HG03280 (cell line): ENCODE measurements around the gene PDSS2.
"Not testable (repeated sequence)": the region's sequence is repeated elsewhere in the genome, so short reads cannot be mapped to it uniquely, and the experiment has no call there.

ENCODE experiments used
- ATAC-seq: cut with Tn5 transposase; IDR thresholded peaks from one replicate; pipeline ENCODE4 v1.9.1; 2021; ENCODE audit warnings: mild to moderate bottlenecking, moderate library complexity; ENCODE audit not compliant: unreplicated experiment

PDSS2 gene

DNA sequence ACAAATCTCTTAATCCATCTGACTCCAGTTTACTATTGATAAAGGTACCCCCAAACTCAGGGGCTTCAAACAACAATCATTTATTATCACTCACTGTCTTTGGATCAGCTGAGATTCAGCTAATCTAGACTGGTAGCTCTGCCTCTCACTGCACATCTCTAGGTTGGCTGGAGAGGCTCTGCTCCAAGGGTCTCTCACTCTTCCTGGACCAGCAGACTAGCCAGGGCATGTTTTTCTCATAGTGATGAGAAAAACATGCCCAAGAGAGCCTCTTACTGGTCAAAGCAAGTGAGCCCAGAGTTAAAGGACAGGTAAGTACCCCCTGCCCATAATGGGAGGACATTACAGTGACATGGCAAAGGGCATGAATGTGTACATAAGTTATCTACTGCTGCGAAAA, 228.9 kb downstream of the PDSS2 start:
- no peak for ATAC-seq

DNA sequence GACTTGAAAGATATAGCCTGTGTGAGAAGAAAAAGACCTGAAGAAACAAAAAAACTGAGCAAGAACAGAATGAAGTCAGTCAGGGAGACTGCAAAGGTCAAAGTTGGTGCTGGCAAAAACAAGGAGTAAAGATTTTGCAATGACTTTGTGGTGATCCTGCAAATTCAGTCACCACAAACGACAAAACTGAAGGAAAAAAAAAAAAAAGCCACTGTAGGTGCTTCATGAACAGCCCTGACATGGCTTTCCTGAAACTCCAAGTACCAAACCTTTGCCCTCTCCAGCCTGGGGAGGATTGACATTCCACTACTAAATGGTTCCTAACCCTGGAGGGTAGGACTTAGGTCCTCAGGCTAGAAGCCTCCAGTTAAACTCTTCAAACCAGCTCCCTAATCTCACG, 229.3 kb downstream of the PDSS2 start:
- ATAC-seq, result no peak

DNA sequence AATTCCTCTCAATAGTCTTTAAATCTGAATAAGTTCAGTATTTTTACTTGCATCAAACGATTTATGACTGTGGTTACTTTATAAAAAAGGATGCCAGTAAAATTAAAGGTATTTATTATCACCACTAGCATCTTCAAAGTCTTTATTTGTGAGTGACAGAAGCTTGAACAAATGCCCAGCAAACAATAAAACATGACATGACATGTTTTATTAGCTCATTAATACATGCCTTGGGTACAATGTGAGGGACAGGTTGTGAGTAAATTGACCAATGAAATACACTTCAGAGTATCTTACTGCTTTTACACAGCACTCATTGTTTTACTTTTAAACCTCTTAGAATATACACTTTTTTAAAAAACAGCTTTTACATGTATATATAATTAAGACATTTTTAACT, 230.6 kb downstream of the PDSS2 start:
- ATAC-seq, result no peak

DNA sequence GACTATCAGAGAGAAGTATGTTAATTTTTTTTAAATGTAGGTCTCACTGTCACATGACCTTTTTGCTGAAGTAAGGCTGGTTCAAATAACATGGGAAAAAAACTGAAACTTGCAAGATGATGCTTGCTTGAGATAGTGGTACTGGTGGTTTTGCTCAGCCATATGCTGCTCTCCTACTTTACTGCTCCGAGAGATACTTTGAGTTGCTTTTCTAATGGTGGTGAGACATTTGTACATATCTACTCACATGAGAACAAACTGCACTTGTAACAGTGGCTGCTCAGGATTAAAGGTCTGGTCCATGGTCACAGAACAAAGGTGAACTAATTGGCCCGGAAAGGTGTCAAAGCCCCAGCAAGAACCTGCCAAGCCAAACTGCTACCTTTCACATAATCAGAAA, 237.8 kb downstream of the PDSS2 start:
- no peak for ATAC-seq

DNA sequence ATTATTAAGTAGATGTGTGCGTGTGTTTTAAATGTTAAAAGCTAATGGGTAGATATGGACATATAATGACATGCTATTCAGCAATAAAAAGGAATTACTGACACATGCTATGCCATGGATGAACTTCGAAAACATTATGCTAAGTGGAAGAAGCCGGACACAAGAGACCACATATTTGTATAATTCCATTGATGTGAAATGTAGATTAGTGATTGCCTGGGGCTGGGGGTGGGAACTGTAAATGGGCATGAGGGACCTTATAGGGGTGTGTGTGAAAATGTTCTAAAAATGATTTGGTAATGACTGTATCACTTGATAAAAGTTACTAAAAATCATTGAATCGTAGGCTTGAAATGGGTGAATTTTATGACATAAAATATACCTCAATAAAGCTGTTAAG, 239.5 kb downstream of the PDSS2 start:
- ATAC-seq, result no peak

DNA sequence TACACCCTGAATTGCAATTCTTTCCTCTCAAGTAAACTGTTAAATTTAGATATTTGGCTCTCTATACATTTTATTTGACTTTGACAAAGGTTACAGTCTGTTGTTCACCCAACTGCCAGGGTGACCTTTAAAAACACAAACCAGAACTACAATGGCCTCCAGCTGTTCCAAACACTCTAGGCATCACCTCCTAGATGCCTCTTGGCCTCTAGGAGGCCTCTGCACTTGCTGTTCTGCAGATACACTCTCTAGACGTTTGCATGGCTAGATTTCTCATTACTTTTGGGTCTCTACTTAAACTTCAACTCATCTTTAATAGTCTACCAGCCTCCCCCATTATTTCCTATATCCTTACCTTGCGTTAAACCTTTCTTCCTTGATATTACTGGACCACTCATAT, 241.2 kb downstream of the PDSS2 start:
- no peak for ATAC-seq

DNA sequence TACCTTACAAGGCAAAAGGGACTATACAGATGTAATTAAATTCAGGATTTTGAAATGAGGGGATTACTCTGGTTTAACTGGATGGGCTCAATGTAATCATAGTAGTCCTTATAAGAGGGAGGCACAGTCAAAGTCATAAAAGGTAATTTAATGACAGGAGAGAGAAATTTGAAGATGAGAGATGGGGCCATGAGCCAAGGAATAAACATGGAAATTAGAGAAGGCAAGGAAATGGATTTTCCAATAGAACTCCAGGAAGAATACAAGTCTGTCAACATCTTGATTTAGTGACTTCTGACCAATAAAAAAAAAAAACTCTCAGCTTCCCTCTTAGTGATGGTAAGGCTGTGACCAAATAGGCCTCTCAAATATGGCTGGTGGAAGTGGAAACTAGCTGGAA, 242.1 kb downstream of the PDSS2 start:
- ATAC-seq, result no peak

DNA sequence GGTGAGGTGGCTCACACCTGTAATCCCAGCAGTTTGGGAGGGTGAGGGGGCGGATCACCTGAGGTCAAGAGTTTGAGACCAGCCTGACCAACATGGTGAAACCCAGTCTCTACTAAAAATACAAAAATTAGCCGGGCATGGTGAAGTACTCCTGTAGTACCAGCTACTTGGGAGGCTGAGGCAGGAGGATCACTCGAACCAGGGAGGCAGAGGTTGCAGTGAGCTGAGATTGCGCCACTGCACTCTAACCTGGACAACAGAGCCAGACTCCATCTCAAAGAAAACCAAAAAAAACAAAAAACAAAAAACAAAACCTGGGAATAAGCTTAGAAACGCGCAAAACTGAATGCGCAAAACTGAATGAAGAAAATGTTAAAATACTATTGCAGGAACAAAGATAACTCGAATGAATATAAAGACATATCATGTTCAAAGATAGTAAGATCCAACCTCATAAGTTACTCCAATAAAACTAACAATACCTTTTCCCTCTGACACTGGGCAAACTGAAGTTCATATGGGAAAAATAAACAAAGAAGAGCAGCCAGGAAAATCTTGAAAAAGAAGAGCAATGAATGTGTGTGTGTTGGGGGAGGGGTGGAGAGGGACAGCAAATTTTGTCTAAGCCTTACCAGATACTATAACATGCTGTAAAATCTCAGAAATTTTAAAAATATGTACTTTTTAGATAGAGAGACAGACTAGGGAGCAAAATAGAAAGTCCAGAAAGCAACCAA, 243.0 kb downstream of the PDSS2 start:
- no peak for ATAC-seq

DNA sequence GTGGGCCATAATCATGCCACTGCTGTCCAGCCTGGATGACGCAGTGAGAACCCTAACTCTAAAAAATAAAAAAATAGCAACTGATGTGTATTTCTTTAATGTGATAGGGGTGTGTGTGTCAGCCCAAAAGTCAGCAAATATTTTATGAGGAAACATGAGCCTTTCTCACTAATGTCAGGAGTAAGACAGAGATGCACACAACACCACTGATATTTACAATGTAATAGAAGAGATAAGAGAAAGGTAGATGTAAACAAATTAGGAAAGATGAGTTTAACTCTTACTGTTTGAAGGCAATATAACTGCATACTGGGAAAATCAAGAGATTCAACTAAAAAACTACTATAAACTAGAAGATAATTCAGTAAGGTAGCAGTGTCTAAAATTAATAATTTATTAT, 244.0 kb downstream of the PDSS2 start:
- no peak for ATAC-seq

DNA sequence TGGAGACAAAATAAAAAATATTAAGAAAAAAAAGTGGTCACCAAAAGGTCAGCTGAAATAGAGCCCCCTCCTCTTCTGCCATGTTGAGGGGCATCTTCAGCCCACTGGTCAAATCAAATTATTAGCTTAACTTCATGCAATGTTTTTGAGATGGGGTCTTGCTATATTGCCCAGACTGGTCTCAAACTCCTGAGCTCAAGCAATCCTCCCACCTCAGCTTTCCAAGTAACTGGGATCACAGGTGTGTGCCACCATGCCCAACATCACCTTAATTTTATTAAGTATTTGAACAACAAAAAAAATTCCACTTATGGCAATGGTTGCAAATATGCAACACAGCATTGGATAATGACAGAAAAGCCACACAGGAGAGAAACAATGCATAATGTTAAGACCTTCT, 244.7 kb downstream of the PDSS2 start:
- ATAC-seq, result no peak

DNA sequence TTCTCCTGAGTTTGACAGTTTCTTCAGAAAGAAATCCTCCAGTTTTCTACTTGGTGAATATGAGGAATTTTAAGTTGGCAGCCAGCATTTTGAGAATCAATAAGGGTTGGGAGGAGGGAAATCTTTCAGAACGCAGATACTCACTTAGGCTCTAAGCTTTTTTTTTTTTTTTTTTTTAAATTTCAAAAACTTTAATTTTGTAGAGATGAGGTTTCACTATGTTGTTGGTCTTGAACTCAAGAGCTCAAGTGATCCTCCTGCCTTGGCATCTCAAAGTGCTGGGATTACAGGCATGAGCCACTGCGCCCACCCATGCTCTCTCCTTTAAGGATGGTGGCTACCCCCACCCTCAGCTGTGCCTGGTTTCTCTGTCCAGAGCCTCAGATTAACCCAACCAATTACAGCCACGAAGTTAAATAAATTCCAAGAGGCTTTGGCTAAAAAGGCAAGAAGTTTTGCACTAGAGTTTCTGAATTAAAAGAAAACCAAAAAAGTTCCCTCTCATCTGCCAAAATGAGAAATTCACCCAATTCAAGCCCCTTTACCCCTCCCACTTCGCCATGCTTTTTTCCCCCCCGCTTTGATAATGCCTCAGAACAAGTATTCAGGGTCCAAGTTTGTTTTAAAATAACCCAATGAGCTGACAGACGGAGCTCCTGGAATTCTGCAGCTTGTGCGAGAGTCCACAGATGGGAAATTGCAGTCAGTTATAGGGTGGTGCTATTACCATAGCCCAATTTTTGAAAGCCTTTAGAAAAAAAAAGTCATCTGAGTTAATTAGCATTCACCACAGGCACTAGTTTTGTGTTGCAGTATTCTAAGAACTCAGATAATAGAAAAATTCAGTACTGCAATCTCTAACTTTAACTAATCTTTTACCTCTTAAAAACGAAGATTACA, 249.7 kb downstream of the PDSS2 start:
- ATAC-seq, result no peak

DNA sequence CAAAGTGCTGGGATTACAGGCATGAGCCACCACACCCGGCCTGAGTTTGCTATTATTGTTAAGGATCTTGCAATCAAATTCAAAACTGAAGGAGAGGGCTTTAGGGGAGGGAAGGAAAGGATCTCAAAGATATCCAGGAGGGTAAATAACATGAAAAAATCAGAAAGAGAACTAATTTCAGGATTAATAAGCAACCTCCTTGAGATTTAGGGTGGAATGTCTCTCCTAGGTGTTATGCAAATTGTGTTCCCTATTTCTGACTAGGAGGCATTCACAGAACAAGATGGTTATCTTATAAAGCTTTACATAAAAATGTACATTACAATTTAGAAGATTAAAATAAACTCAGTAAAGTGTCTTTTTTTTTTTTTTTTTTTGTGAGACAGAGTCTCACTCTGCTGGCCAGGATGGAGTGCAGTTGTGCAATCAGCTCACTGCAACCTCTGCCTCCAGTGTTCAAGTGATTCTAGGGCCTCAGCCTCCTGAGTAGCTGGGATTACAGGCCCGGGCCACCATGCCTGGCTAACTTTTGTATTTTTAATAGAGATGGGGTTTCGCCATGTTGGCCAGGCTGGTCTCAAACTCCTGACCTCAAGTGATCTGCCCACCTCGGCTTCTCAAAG, 252.0 kb downstream of the PDSS2 start:
- no peak for ATAC-seq

DNA sequence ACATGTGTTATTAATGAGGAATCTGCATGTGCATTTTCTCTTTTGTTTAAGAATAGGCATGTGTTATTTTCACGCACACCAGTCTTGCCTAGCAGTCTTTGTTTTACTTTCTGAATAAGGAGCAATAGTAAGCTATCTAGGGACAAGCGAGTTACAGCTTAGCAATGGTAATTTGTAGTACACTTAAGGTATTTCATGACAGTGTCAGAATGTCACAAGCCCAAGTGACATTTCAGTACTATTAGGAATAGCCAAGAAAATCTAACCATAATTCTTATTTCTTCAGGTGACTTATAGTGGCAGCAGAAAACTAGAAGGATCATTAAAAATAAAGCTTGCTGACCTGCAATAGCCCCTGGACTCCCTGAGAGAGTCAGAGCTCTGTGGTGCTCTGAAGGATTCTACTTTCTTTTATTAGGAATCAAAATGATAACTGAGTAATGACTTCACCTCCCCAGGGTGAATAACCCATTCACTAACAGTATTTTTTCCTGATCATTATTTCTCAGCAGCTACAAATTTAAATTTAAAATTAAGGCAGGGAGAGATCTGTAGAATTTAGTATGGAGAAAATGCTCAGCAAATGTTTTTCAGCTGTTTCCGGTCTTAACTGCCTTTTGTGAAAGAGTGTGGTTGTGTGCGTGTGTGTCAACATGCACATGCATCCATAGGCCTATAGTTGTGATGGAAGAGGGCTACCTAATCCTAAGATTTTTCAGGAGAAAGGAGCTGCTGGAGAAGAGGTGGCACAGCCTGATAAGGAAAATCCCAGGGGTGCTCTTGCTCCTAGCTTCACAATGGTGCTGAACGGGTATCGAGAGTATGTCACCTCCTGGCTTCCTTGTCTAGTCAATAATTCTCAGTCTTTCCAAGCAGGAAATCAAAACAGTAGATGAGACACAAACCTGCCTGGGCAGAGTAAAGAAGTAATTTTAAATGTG, 254.0 kb downstream of the PDSS2 start:
- no peak for ATAC-seq

DNA sequence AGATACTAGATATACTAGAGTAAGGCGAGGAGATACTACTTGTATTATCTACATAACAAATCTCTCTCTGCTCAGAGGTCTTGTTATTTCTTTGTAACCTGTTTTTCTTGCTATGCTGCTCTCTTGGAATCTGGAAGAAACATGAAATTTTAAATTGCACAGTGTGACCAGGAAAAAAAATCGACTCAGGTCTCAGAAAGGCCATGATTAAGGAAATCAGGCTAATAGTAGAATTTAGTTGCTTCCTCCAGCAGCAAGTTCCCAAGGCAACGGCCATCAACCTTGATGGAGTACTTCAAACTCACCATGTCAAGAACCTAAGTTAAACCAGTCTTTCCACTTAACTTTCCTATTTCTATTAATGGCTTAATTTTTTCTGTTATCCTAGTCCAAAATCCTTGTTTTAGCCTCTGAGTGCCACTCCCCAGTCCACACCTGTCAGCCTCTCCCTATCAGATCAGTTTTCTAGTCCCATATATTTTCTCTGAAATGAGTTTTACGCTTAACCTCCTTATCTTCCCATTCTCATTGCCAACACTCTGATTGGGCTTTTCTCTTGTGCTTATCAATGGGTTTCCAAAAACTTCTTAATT, 256.4 kb downstream of the PDSS2 start:
- no peak for ATAC-seq

DNA sequence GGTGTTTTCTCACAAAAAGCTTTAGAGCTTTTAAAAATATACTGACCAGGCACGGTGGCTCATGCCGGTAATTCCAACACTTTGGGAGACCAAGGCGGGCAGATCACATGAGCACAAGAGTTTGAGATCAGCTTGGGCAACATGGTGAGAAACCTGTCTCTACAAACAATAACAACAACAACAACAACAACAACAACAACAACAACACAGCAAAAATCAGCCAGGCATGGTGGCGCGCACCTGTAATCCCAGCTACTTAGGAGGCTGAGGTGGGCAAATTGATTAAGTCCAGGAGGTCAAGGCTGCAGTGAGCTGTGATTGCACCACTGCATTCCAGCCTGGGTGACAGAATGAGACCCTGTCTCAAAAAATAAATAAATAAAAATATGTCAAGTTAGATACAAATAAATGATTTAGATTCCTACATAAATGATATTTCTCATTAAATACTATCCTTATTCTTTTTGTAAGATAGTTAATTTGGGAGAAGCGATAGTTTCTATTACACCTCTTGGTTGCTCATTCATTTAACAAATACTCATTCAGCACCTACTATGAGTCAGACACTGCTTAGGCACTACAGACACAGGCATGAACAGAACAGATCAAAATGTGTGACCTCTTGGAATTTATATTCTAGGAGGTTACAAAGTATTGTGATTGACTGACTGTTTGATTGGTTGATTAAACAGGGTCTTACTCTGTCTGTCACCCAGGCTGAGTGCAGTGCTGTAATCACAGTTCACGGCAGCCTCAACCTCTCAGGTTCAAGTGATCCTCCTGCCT, 260.5 kb downstream of the PDSS2 start:
- ATAC-seq, result no peak

DNA sequence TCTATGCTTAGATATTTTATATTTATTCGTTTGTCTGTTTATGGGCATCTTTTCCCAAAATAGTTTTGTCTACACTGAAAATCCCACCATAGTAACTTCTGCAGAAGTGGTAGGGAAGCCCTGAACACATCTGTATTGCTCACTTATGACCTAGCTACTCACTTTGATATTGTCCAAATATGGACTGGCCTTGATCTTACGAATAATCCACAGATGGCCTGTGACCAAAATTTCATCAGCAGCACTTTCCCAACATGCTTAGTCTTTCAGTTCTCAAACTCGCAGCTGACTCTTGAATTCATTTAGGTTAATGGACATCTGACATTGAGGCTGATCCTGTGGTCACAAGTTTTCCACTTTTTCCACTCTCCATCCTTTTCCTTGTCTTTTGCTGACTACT, 263.2 kb downstream of the PDSS2 start:
- no peak for ATAC-seq

DNA sequence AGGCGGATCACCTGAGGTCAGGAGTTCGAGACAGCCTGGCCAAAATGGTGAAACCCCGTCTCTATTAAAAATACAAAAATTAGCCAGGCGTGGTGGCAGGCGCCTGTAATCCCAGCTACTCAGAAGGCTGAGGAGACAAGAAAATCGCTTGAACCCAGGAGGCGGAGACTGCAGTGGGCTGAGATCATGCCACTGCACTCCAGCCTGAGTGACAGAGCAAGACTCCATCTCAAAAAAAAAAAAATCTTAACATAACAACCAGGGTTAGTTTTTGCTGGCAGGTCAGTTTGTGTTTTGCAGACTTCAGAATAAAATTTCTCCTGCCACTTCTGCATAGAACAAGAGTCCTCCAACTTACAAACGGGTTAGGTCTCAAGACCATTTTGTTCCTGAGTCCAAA, 264.6 kb downstream of the PDSS2 start:
- ATAC-seq, result not testable (repeated sequence)

DNA sequence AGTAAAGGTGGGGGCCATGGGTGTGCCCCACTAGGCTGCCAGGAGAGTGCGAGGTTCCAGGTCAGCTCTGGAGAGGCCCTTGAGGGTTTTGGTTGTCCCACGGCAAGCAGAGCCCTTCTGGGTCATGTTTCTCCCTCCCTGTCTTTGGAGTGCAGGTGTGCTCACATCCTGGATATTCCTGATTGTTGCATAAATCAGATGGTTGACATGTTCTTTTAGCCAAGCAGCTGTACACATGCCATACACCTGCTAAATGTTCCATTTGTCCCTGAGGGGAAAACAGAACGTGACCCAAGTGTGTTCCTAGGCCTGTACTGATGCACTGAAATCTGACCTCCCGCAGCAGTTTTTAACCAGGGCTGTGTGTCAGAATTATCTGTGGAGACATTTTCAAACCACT, 266.5 kb downstream of the PDSS2 start:
- ATAC-seq, result no peak

DNA sequence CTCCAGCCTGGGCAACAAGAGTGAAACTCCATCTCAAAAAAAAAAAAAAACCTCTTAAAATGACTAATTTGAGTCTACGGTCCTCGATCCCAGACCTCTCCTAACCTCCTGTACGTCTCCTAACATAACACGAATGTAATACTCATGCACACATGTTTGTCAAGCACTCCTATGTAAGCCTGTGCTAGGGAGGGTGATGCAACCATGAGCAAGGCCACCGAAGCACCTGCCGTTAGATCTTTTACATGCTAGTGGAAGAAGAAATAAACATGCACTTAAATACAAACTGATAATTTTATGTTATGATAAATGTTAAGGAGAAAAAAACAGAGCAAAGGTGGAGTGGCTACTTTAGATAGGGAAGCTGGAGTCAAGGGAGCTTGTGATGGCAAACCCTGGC, 271.7 kb downstream of the PDSS2 start:
- no peak for ATAC-seq

DNA sequence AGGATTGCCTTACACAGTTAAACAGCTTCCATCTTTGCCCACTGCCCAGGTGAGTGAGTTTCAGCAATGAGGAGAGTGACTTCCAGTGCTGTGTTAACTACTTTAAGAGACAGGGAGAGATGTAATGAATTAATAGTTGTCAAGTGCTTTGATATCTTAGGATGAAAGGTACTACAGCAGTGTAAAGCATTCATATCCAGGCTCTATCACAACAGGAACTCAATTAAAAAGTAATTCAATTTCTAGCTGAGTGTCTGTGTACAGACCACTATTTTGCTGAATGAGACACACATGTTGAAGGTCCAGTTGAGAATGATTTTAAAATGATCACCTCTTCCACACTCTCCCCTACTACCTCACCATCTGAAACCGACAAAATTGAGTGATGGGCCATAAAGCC, 273.3 kb downstream of the PDSS2 start:
- ATAC-seq, result no peak
